H9 (cell line): ENCODE measurements around the gene CBY1. TPM values are rescaled to one million over a fixed set of nuclear protein-coding genes. Genes with fewer than 3 reads are reported as not detected.
"Not testable (repeated sequence)": the region's sequence is repeated elsewhere in the genome, so short reads cannot be mapped to it uniquely, and the experiment has no call there.

Source experiments
- DNase-seq: peaks from one replicate; pipeline ENCODE4 v3.0.0-alpha.2; 2017
- H2AFZ ChIP-seq: one replicate; pipeline ENCODE4 v1.6.1; 2013; ENCODE audit warnings: mild to moderate bottlenecking, low read length, control low read depth, moderate library complexity
- H2AK5ac ChIP-seq: 2 replicates; pipeline ENCODE4 v1.6.1; 2013; ENCODE audit warnings: low read length, control low read depth, mixed read lengths; ENCODE audit not compliant: insufficient read length
- H2BK120ac ChIP-seq: one replicate; pipeline ENCODE4 v1.6.1; 2013; ENCODE audit warnings: low read depth, mild to moderate bottlenecking, low read length, control low read depth, inconsistent platforms; ENCODE audit not compliant: poor library complexity, severe bottlenecking
- H2BK12ac ChIP-seq: 2 replicates; pipeline ENCODE4 v1.6.1; 2013; ENCODE audit warnings: low read length, control low read depth, mixed read lengths, low read depth; ENCODE audit not compliant: insufficient read length
- H2BK15ac ChIP-seq: 2 replicates; pipeline ENCODE4 v1.6.1; 2013; ENCODE audit warnings: low read depth, low read length, control low read depth
- H2BK20ac ChIP-seq: one replicate; pipeline ENCODE4 v1.6.1; 2013; ENCODE audit warnings: low read depth, mild to moderate bottlenecking, low read length, control low read depth, inconsistent platforms; ENCODE audit not compliant: poor library complexity, severe bottlenecking
- H2BK5ac ChIP-seq: 2 replicates; pipeline ENCODE4 v1.6.1; 2013; ENCODE audit warnings: low read length, control low read depth, mixed read lengths; ENCODE audit not compliant: insufficient read length
- H3K14ac ChIP-seq: 2 replicates; pipeline ENCODE4 v1.6.1; 2013; ENCODE audit warnings: low read length, control low read depth; ENCODE audit not compliant: insufficient read depth
- H3K18ac ChIP-seq: 2 replicates; pipeline ENCODE4 v1.6.1; 2013; ENCODE audit warnings: low read depth, mild to moderate bottlenecking, mixed read lengths, low read length, control low read depth; ENCODE audit not compliant: insufficient read length
- H3K23ac ChIP-seq: 2 replicates; pipeline ENCODE4 v1.6.1; 2013; ENCODE audit warnings: low read length, control low read depth, mixed read lengths, low read depth; ENCODE audit not compliant: insufficient read length
- H3K23me2 ChIP-seq: 2 replicates; pipeline ENCODE4 v1.6.1; 2013; ENCODE audit warnings: low read depth, mild to moderate bottlenecking, mixed read lengths, low read length, control low read depth; ENCODE audit not compliant: insufficient read length, poor library complexity, severe bottlenecking
- H3K27ac ChIP-seq: 2 replicates; pipeline ENCODE4 v1.5.1; 2013; ENCODE audit warnings: low read length, control low read depth, mixed read lengths, low read depth; ENCODE audit not compliant: insufficient read length
- H3K27me3 ChIP-seq: 2 replicates; pipeline ENCODE4 v1.6.1; 2013; ENCODE audit warnings: low read length, control low read depth, inconsistent platforms; ENCODE audit not compliant: insufficient read depth
- H3K4ac ChIP-seq: 2 replicates; pipeline ENCODE4 v1.6.1; 2013; ENCODE audit warnings: low read depth, mild to moderate bottlenecking, control low read depth, inconsistent platforms, low read length, moderate library complexity
- H3K4me1 ChIP-seq: 2 replicates; pipeline ENCODE4 v1.6.1; 2013; ENCODE audit warnings: low read length, control low read depth, inconsistent platforms; ENCODE audit not compliant: insufficient read depth
- H3K4me2 ChIP-seq: 2 replicates; pipeline ENCODE4 v1.6.1; 2013; ENCODE audit warnings: low read length, control low read depth, mixed read lengths; ENCODE audit not compliant: insufficient read length, insufficient read depth
- H3K56ac ChIP-seq: 2 replicates; pipeline ENCODE4 v1.6.1; 2013; ENCODE audit warnings: low read depth, mild to moderate bottlenecking, mixed read lengths, low read length, control low read depth; ENCODE audit not compliant: insufficient read length
- H3K79me1 ChIP-seq: 2 replicates; pipeline ENCODE4 v1.6.1; 2013; ENCODE audit warnings: low read depth, mild to moderate bottlenecking, moderate library complexity, low read length, control low read depth, inconsistent platforms; ENCODE audit not compliant: insufficient read depth, poor library complexity, severe bottlenecking
- H3K79me2 ChIP-seq: 2 replicates; pipeline ENCODE4 v1.6.1; 2013; ENCODE audit warnings: low read length, control low read depth, inconsistent platforms; ENCODE audit not compliant: insufficient read depth
- H3K9ac ChIP-seq: 2 replicates; pipeline ENCODE4 v1.6.1; 2013; ENCODE audit warnings: low read length, control low read depth, mixed read lengths; ENCODE audit not compliant: insufficient read length; ENCODE audit errors: extremely low read depth
- H3K9me3 ChIP-seq: one replicate; pipeline ENCODE4 v1.6.1; 2013; ENCODE audit warnings: low read depth, low read length, inconsistent platforms; ENCODE audit not compliant: control insufficient read depth
- H3T11ph ChIP-seq: one replicate; pipeline ENCODE4 v1.6.1; 2013; ENCODE audit warnings: mild to moderate bottlenecking, low read length, control low read depth, inconsistent platforms
- H4K20me1 ChIP-seq: one replicate; pipeline ENCODE4 v1.6.1; 2013; ENCODE audit not compliant: control insufficient read depth, insufficient read length, insufficient read depth
- H4K5ac ChIP-seq: 2 replicates; pipeline ENCODE4 v1.6.1; 2013; ENCODE audit warnings: low read depth, mild to moderate bottlenecking, mixed read lengths, low read length, control low read depth; ENCODE audit not compliant: insufficient read length
- H4K8ac ChIP-seq: replicated peaks from 2 replicates; pipeline ENCODE4 v1.6.1; 2013; ENCODE audit warnings: low read length, control low read depth, mixed read lengths, low read depth; ENCODE audit not compliant: insufficient read length
- H4K91ac ChIP-seq: 2 replicates; pipeline ENCODE4 v1.6.1; 2013; ENCODE audit warnings: low read depth, mild to moderate bottlenecking, moderate library complexity, mixed read lengths, low read length, control low read depth; ENCODE audit not compliant: insufficient read length
- H3K27ac Mint-ChIP-seq, 3 experiments: 2 replicates in 2 of 3; 3 replicates in 1 of 3; pipeline ENCODE4 v1.8.0; 2020 to 2021; ENCODE audit warnings: mixed read lengths in 3 of 3, mild to moderate bottlenecking in 1 of 3, moderate library complexity in 1 of 3
- H3K27me3 Mint-ChIP-seq: 2 replicates; pipeline ENCODE4 v1.8.0; 2021; ENCODE audit warnings: low read depth, mild to moderate bottlenecking, moderate library complexity, mixed read lengths
- H3K36me3 Mint-ChIP-seq, 3 experiments: 2 replicates in 2 of 3; 3 replicates in 1 of 3; pipeline ENCODE4 v1.8.0; 2020 to 2021; ENCODE audit warnings: low read depth in 3 of 3, mixed read lengths in 3 of 3; ENCODE audit not compliant: insufficient read depth in 1 of 3
- H3K4me1 Mint-ChIP-seq, 2 experiments: 2 replicates each; pipeline ENCODE4 v1.8.0; 2020; ENCODE audit warnings: mixed read lengths in 2 of 2
- H3K4me3 Mint-ChIP-seq, 2 experiments: 2 replicates in 1 of 2; 3 replicates in 1 of 2; pipeline ENCODE4 v1.8.0; 2020 to 2021; ENCODE audit warnings: mild to moderate bottlenecking in 2 of 2, mixed read lengths in 2 of 2, moderate library complexity in 1 of 2
- H3K9me3 Mint-ChIP-seq, 2 experiments: 2 replicates in 1 of 2; 3 replicates in 1 of 2; pipeline ENCODE4 v1.8.0; 2020; ENCODE audit warnings: mild to moderate bottlenecking in 2 of 2, mixed read lengths in 2 of 2, moderate library complexity in 1 of 2
- WGBS: extraction: QIAGEN DNeasy Blood & Tissue Kit; methylation state at CpG from one replicate; pipeline ENCODE4 v1.1.7; 2013; ENCODE audit warnings: missing lambda C conversion rate, low lambda C conversion rate, mixed read lengths; ENCODE audit not compliant: insufficient read length; ENCODE audit errors: extremely low coverage; 5-methylcytosine and 5-hydroxymethylcytosine counted together
- total RNA-seq: library from RNA; stranded (reverse); gene quantifications from 2 replicates; pipeline ENCODE4 v1.2.1, GENCODE V29; 2021
- TF ChIP-seq, protein P1 (sequence below): fragments of 200-600 bp; sonication (generic); conservative IDR thresholded peaks from 3 replicates; pipeline ENCODE4 v1.8.0; 2021; ENCODE audit warnings: antibody characterized with exemption, mild to moderate bottlenecking

CBY1 gene
- total RNA-seq, 1 experiment from 2014 or later: 26.6 TPM

DNA sequence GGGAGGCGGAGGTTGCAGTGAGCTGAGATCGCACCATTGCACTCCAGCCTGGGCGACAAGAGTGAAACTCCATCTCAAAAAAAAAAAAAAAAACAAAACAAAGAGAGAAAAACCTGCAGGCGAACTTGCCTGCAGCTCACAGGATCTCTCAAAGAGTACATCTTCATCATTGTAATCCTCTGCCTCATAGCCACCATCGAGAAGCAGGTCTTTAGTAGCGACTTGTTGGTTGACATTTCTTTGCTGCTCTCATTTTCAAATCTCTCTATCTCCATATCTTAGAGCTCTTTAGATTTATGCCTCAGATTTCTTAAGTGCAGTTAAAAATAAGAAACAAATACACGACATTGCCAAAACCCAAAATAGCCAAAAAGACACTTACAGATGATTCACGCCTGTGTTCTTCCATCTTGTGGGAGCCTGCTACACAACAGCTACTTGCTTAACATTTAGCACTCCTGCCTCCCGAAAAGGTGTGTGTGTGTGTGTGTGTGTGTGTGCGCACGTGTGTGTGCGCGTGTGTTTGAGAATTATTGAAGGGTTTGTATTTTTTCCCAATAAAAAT, 14.9 kb upstream of the CBY1 start:
- Histone ChIP-seq H2AFZ (no peak overlapping the region), H3K4me1 (no peaks in the 10 kb centered on the region), H3K79me1 (no peaks in the 10 kb centered on the region), H3K18ac (no peak overlapping the region), H4K5ac (no peak overlapping the region), H3K23ac (no peak overlapping the region), H2BK120ac (no peak overlapping the region), H2BK5ac (no peak overlapping the region), H3K56ac (no peak overlapping the region), H3K27ac (no peak overlapping the region), H3K9ac (no peak overlapping the region), H4K8ac (no peak overlapping the region), H2BK20ac (no peak overlapping the region), H4K20me1 (no peaks in the 10 kb centered on the region), H3K23me2 (no peaks in the 10 kb centered on the region), H2BK12ac (no peak overlapping the region), H3K79me2 (no peaks in the 10 kb centered on the region), H2AK5ac (no peak overlapping the region), H3T11ph (no peak overlapping the region), H3K27me3 (no peaks in the 10 kb centered on the region), H3K14ac (no peak overlapping the region), H3K9me3 (no peaks in the 10 kb centered on the region), H2BK15ac (no peak overlapping the region), H3K4me2 (no peak overlapping the region), H4K91ac (no peak overlapping the region), H3K4ac (no peak overlapping the region)
- Mint-ChIP-seq H3K36me3 (peaks cover 0 to 30% (median 9%) of the 10 kb centered on the region in 3 experiments; a peak in 6 of 7 replicates), H3K4me3 (no peak overlapping the region), H3K9me3 (no peaks in the 10 kb centered on the region), H3K4me1 (no peaks in the 10 kb centered on the region), H3K27ac (no peak overlapping the region; a peak in 1 of 7 replicates), H3K27me3 (no peaks in the 10 kb centered on the region)
- TF ChIP-seq, protein P1, sequence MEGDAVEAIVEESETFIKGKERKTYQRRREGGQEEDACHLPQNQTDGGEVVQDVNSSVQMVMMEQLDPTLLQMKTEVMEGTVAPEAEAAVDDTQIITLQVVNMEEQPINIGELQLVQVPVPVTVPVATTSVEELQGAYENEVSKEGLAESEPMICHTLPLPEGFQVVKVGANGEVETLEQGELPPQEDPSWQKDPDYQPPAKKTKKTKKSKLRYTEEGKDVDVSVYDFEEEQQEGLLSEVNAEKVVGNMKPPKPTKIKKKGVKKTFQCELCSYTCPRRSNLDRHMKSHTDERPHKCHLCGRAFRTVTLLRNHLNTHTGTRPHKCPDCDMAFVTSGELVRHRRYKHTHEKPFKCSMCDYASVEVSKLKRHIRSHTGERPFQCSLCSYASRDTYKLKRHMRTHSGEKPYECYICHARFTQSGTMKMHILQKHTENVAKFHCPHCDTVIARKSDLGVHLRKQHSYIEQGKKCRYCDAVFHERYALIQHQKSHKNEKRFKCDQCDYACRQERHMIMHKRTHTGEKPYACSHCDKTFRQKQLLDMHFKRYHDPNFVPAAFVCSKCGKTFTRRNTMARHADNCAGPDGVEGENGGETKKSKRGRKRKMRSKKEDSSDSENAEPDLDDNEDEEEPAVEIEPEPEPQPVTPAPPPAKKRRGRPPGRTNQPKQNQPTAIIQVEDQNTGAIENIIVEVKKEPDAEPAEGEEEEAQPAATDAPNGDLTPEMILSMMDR: no peak
- WGBS: no CpG with 5 or more reads among the region's 13 CpGs
- DNase-seq: no peak

DNA sequence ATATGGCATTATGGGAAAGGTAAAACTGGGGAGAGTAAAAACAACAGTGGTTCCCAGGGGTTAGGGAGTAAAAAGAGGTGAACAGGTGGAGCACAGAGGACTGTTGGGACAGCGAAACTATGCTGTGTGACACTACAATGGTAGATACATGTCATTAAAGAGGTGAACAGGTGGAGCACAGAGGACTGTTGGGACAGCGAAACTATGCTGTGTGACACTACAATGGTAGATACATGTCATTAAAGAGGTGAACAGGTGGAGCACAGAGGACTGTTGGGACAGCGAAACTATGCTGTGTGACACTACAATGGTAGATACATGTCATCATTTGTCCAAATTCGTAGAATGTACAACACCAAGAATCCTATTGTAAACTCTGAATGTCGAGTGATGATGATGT, 12.2 kb upstream of the CBY1 start:
- H4K5ac ChIP-seq, H2BK120ac ChIP-seq, H3K27me3 Mint-ChIP-seq, H3T11ph ChIP-seq, H3K4ac ChIP-seq, H3K4me1 Mint-ChIP-seq, H3K18ac ChIP-seq, H3K14ac ChIP-seq, H4K91ac ChIP-seq, H3K23ac ChIP-seq, H3K4me3 Mint-ChIP-seq, H3K56ac ChIP-seq, H2BK12ac ChIP-seq, H2BK5ac ChIP-seq, H4K8ac ChIP-seq, H3K9ac ChIP-seq, H2BK15ac ChIP-seq, H3K23me2 ChIP-seq, H3K4me2 ChIP-seq, H3K9me3 ChIP-seq, H2AFZ ChIP-seq, H3K9me3 Mint-ChIP-seq, H3K4me1 ChIP-seq, H3K79me1 ChIP-seq, H3K27ac Mint-ChIP-seq, H2BK20ac ChIP-seq, H4K20me1 ChIP-seq, H3K27ac ChIP-seq, DNase-seq, H2AK5ac ChIP-seq, H3K79me2 ChIP-seq, H3K27me3 ChIP-seq: not testable (repeated sequence)
- H3K36me3 Mint-ChIP-seq: peaks cover 2 to 34% (median 16%) of the 10 kb centered on the region in 3 experiments; a peak in 5 of 7 replicates
- no CpG with 5 or more reads among the region's 5 CpGs for WGBS
